ENCODE measurements around the gene COL6A5. TPM values are rescaled to one million over a fixed set of nuclear protein-coding genes. Genes with fewer than 3 reads are reported as not detected.

Gene COL6A5
- total and polyA plus RNA-seq, 9 of the 15 experiments (the other 6 are each of a cell fraction or from before 2014, with no cell fraction given), result 1.5 to 9.7 (median 5.6) TPM

DNA sequence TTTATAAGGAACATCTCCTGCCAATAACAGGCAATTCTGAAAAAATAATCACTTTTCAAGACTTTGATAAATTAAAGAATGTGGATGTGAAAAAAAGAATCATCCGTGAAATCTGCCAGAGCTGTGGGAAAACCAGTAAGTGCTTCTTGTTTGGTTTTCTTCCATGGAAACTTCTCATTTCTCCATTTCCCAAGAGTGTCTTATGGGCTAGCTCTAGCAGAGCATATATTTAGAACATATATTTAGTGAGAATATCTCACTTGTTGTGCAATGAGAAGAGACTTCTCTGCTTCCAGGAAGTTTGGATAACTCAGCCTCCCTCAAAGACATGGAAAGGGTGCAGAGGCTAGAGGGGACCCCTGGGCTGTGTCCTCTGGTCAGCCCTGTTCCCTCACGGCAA, 49.9 kb downstream of the COL6A5 start:
- no peak for TF ChIP-seq BRF1 (IDR thresholded peaks at IDR 0.05; ENCODE audit: borderline replicate concordance, extremely low read depth, insufficient read length)
- intact Hi-C loops (cut with micrococcal nuclease), result no loop called here

DNA sequence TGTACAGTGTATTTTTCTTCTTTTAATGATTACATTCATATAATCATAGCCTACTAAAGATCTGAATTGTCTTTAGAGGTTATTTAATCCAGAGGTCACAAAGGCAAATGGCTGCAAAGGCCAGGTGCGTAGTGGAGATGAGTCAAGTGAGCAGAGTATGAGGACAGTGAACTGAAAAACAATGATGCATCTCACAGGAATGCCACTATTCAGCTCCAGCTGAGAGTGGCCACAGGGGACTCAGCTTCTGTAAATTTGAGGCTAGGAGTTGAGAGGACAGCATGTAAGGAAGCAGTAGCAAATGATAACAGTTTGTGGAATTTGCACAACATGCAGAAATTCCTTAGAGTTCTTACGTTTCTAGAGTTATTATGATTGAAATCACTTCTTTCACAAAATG, 50.4 kb downstream of the COL6A5 start:
- H3K79me2 ChIP-seq (ENCODE audit: control insufficient read depth, insufficient read depth, low read length), result no peaks in the 10 kb centered on the region; the same call in 2 of the 3 replicates
- BruUV-seq (replicated peaks), result no TSS peak
- H3K4me2 ChIP-seq (ENCODE audit: insufficient read depth, low read length), result no peak overlapping the region
- ChIA-PET POLR2A (no interaction called here), CTCF (ENCODE audit: low intra/inter-chr PET ratio) (no interaction called here)
- no peak overlapping the region for H3K4me3 ChIP-seq
- ATAC-seq (0 out of 3 replicates have a peak, but pooled peaks have one; percentile 28), FAIRE-seq (no peak), DNase-seq (ENCODE audit: extremely low read depth in 1 of 4, low spot score in 3 of 4) (no peak)
- H3K36me3 ChIP-seq (ENCODE audit: control insufficient read depth, insufficient read depth, low read length), result peaks cover 26% of the 10 kb centered on the region; the same call in 2 of the 3 replicates
- intact Hi-C loops (cut with micrococcal nuclease), result no loop called here
- no peaks in the 10 kb centered on the region for H4K20me1 ChIP-seq (replicated peaks; ENCODE audit: control insufficient read depth, insufficient read depth, low read length)
- no peak overlapping the region for H3K9ac ChIP-seq (ENCODE audit: insufficient read depth in 1 of 2, low read depth in 2 of 2, low read length in 2 of 2)
- in situ Hi-C loops (cut with MboI), result no loop called here
- H3K4me1 ChIP-seq (replicated peaks in 1 of 2; ENCODE audit: control insufficient read depth in 2 of 2, insufficient read depth in 2 of 2, low read length in 2 of 2), result peaks cover 0 to 23% of the 10 kb centered on the region in 2 experiments; a peak in 2 of 5 replicates
- H3K27me3 ChIP-seq (ENCODE audit: control insufficient read depth in 2 of 2, insufficient read depth in 2 of 2, low read length in 2 of 2), result no peaks in the 10 kb centered on the region
- H3K27ac ChIP-seq (ENCODE audit: extremely low read depth, low read depth, low read length), result no peak overlapping the region
- 74% methylated on average over 2 of the region's 2 CpGs for WGBS (ENCODE audit: insufficient coverage, low coverage, missing lambda C conversion rate)
- no peaks in the 10 kb centered on the region for H3K9me3 ChIP-seq (replicated peaks; ENCODE audit: control insufficient read depth, insufficient read depth, low read depth, low read length)
- no peaks in the 10 kb centered on the region for H3K9me1 ChIP-seq (ENCODE audit: control insufficient read depth, insufficient read depth, low read length)
- no peak overlapping the region for H2AFZ ChIP-seq (ENCODE audit: low read depth, low read length)
- TF ChIP-seq, protein P1, sequence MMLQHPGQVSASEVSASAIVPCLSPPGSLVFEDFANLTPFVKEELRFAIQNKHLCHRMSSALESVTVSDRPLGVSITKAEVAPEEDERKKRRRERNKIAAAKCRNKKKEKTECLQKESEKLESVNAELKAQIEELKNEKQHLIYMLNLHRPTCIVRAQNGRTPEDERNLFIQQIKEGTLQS (IDR thresholded peaks at IDR 0.05), result 0 out of 2 replicates have a peak, but pooled peaks have one; percentile 9
- TF ChIP-seq, protein P1 (CRISPR knock-in tag; conservative IDR thresholded peaks at IDR 0.05), result no peak
- TF ChIP-seq FOSL1 (tag; conservative IDR thresholded peaks at IDR 0.05) (peak; percentile 31; the same call in 1 of the 2 replicates), THRAP3 (IDR thresholded peaks at IDR 0.05; ENCODE audit: borderline replicate concordance) (no peak), XRCC5 (IDR thresholded peaks at IDR 0.05; ENCODE audit: low read depth, low read length) (no peak)
- TF ChIP-seq, protein P2, sequence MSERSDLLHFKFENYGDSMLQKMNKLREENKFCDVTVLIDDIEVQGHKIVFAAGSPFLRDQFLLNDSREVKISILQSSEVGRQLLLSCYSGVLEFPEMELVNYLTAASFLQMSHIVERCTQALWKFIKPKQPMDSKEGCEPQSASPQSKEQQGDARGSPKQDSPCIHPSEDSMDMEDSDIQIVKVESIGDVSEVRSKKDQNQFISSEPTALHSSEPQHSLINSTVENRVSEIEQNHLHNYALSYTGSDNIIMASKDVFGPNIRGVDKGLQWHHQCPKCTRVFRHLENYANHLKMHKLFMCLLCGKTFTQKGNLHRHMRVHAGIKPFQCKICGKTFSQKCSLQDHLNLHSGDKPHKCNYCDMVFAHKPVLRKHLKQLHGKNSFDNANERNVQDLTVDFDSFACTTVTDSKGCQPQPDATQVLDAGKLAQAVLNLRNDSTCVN (CRISPR knock-in tag; IDR thresholded peaks at IDR 0.05), result no peak

More for the DNA sequence above, 49.9 kb downstream of the COL6A5 start:
- Histone ChIP-seq H3K79me2 (ENCODE audit: control insufficient read depth, insufficient read depth, low read length) (no peaks in the 10 kb centered on the region; the same call in 2 of the 3 replicates), H3K27ac (ENCODE audit: extremely low read depth, low read depth, low read length) (no peak overlapping the region), H3K9ac (ENCODE audit: insufficient read depth in 1 of 2, low read depth in 2 of 2, low read length in 2 of 2) (no peak overlapping the region), H3K27me3 (ENCODE audit: control insufficient read depth in 2 of 2, insufficient read depth in 2 of 2, low read length in 2 of 2) (no peaks in the 10 kb centered on the region), H3K9me3 (replicated peaks; ENCODE audit: control insufficient read depth, insufficient read depth, low read depth, low read length) (no peaks in the 10 kb centered on the region), H3K4me1 (replicated peaks in 1 of 2; ENCODE audit: control insufficient read depth in 2 of 2, insufficient read depth in 2 of 2, low read length in 2 of 2) (peaks cover 0 to 29% of the 10 kb centered on the region in 2 experiments; a peak in 3 of 5 replicates), H3K9me1 (ENCODE audit: control insufficient read depth, insufficient read depth, low read length) (no peaks in the 10 kb centered on the region), H4K20me1 (replicated peaks; ENCODE audit: control insufficient read depth, insufficient read depth, low read length) (no peaks in the 10 kb centered on the region), H2AFZ (ENCODE audit: low read depth, low read length) (no peak overlapping the region), H3K4me3 (no peak overlapping the region), H3K4me2 (ENCODE audit: insufficient read depth, low read length) (no peak overlapping the region), H3K36me3 (ENCODE audit: control insufficient read depth, insufficient read depth, low read length) (peaks cover 27% of the 10 kb centered on the region; the same call in 2 of the 3 replicates)
- WGBS (ENCODE audit: insufficient coverage, low coverage, missing lambda C conversion rate), result 73% methylated on average over 2 of the region's 2 CpGs
- DNase-seq (ENCODE audit: extremely low read depth in 1 of 4, low spot score in 3 of 4), result no peak
- in situ Hi-C loops (cut with MboI), result no loop called here
- no TSS peak for BruUV-seq (replicated peaks)
- ATAC-seq, result no peak
- CTCF ChIA-PET (ENCODE audit: low intra/inter-chr PET ratio), result no interaction called here
- POLR2A ChIA-PET, result no interaction called here
- FAIRE-seq, result no peak

All from K562 (cell line).